GM21360 (cell line): ENCODE results near the gene DOK1.

Source experiments
- ATAC-seq: cut with Tn5 transposase; IDR thresholded peaks from one replicate; pipeline ENCODE4 v1.9.1; 2021; ENCODE audit warnings: mild to moderate bottlenecking, moderate library complexity; ENCODE audit not compliant: unreplicated experiment

The DOK1 gene

DNA sequence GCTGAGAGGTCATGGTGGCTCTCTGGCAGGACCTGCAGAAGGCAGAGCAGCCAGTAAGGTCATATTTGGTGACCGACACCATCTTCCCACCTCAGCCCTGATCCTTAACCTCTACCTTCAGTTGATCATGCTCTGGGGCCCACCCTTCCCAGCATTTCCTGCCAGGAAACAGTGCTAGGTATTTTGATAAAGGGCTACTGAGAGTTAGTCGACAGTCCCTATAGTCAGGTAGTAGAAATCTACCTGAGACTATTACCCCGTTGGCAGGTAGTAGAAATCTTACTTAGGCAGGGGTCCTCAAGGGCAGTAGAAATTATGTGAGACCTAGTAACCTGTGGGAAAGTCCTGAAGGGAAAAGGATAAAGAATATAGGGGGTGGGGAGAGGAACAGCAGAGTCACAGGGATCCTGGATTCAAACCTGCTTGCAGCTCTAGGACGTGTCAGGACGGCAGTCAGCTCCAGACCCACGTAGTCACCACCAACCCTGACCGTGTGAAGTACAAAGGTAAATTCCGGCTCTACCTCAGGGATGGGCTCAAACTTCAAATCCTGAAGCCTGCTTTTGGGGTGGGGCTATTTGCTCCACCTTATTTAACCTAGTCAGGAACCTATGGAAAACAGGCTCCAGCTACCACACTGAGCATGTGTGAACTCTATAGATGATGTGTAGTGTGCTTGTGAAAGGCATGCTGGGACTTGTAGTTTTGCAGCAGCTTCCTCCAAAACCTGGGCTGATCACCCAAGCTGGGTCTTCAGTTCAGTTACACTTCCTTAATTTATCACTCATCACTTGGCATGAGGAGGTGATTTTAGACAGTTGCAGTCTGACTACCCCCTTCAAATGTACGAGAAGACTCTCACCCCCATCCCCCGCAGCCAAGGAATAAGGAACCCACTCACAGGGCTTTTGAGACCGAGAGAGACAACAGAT is 28.5 kb upstream of the DOK1 start, which contains the start of gene DQX1:
DQX1 (minus strand) TSS at position 515 of the 932 bp plus-strand sequence; CDS start at position 13, 502 bp downstream.
- no peak for ATAC-seq

- ATAC-seq: no peak
Observed at GRCh38 chr2:74526649-74527230, 27.8 kb upstream of the DOK1 start.

GRCh38 chr2:74527741-74528140 is 26.8 kb upstream of the DOK1 start:
- no peak for ATAC-seq

DNA sequence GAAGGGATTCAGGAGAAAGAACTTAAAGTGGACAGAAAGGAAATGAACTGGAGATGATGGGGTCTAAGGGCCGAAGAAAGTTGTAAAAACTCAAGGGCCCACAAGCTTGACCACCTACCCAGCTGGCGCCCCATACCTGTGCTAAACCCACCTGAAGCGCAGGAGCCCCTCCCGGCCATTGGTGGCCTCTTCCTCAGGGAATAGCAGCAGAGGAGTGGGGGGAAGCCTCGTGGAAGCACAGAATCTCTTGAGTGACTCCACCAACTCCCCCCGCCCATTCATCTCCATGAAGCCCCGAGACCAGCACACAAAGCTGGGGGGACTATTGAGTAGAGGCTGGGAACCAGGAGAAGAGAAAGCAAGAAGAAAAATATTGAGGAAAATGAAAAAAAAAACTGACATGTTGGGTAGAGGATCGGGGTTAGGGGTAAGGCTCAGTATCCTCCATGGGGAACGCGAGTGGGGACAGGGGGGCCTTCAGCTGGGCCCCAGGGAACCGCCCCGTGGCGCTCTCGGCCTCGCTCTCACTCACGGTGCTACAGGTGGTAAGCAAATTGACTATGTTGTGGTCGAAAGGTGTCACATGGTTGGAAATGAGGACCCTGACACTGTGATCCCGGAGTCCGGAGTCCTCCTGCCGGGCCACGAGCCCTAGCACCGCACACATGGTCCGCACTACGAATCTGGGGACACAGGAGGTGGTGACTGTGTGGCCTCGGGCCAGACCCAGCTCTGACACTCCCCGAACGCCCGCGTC is 25.7 kb upstream of the DOK1 start:
- peak; percentile 4 for ATAC-seq

GRCh38 chr2:74529357-74530238 is 24.9 kb upstream of the DOK1 start, which contains the start of the genes AUP1 and HTRA2:
TSS of gene AUP1 (minus strand) at chr2:74529706. CDS start at chr2:74529629, 77 bp downstream.
TSS of gene HTRA2 (plus strand) at chr2:74529933. CDS start at chr2:74530007, 74 bp downstream.
- peak; percentile 71 for ATAC-seq

- ATAC-seq: peak; percentile 16
Observed at GRCh38 chr2:74530239-74531187, 24.0 kb upstream of the DOK1 start.

DNA sequence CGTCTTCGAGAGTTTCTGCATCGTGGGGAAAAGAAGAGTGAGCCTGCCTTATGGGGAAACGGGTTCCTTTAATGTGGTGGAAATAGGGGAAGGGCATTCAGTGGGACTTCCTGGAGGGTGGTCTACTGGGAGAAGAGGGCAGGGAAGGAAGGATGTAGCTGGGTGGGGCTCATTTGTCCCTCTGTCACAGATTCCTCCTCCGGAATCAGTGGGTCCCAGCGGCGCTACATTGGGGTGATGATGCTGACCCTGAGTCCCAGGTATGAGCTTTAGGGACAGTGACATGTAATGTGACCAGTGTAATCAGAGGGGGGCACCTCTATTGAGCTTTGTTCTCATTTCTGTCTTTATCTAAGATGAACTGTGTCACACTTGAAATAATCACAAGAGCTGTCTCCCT is 22.9 kb upstream of the DOK1 start:
- ATAC-seq: no peak

DNA sequence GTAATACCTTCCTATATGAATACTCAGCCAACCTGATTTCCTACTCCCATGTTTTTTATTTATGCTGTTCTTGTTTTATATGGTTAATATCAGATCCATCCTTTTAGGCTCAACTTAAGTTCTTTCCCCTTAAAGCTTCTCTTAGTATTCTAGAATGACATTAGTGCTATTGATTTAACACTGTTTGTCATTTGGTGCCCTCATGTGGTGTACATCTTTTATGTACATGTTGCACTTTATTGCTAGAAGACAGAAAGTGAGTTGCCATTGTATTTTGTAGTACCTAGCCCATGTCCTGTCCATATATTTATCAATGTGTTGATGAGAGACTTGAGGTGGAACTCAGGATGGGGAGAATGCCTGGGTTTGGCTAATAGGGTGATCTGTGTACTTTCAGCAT is 22.3 kb upstream of the DOK1 start:
- no peak for ATAC-seq

GRCh38 chr2:74533464-74533863 is 21.1 kb upstream of the DOK1 start:
- no peak for ATAC-seq

DNA sequence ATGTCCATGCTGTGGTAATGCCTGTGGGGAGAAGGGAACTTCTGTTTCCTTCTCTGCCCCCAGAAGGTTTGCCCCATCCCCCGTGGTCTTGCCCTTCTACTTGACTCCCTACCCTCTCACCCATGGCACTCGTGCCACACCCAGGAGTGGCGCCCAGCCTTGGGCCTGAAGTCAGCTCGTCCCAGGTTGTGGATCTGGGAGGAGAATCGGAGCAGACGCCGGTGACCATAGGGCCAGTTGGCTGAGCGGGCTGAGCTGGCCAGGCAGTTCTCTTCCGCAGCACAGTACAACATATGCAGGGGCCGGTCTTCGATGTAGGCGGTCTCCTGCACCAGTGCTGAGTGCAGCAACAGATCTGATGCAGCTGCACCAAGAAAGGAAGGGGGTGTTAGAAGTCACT is 20.1 kb upstream of the DOK1 start:
- ATAC-seq: no peak

GRCh38 chr2:74535440-74535965 is 19.0 kb upstream of the DOK1 start:
- ATAC-seq: no peak

DNA sequence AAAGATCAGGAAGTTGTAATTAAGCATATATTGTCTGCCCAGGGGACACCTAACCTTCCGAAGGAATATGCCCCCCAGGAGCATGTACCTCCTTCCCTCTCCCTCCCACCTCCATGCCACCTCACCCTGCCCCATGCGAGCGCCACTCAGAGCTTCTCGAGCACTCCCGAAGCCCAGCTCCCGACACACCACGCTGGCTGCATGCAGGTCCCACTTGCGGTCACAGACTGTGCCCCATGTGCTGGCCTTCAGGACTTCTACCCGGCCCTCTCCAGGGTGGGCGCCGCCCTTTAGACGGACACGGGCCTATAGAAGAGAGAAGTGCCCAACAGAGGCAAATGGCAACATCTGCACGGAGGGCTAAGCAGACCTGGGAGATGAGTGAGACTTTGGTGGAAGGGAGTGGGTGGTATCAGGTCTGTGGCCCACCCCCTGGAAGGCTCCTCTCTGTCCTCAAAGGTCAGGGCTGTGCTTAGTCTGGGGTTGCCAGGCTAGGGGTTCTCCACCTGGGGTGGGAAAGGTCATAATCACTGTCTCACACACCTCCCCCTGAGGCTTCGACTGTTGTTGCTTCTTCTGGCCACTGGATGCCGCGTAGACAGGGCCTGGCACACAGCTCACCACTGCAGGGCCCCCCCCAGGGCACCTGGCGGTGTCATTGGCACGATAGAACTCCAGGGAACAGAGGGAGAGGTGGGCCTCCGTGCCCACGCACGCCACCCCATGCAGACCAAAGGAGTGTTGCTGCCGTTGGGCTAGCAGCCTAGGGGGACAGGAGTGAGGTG is 18.2 kb upstream of the DOK1 start:
- no peak for ATAC-seq

- no peak for ATAC-seq
Observed at GRCh38 chr2:74537140-74537539, 17.4 kb upstream of the DOK1 start.

- ATAC-seq: no peak
Observed at GRCh38 chr2:74538881-74539339, 15.6 kb upstream of the DOK1 start.

GRCh38 chr2:74540291-74540690 is 14.2 kb upstream of the DOK1 start:
- ATAC-seq: no peak

DNA sequence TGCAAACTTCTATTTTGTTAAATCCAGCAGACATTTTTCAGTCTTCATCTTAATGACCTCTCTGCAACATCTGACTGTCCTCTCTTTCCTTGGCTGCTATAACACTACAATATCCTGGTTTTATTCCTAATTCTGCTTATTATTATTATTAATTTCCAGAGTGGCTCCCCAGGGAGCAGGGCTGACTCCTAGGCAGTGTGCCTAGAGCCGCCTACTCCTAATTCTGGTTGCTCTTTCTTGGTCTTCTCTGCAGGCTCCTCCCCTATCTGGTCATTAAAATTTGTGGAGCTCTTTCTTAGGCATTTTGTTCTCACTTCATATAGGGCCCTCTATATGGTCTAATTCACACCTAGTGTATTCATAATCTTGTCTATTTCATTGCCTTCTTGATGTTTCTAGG is 11.5 kb upstream of the DOK1 start:
- ATAC-seq: no peak

DNA sequence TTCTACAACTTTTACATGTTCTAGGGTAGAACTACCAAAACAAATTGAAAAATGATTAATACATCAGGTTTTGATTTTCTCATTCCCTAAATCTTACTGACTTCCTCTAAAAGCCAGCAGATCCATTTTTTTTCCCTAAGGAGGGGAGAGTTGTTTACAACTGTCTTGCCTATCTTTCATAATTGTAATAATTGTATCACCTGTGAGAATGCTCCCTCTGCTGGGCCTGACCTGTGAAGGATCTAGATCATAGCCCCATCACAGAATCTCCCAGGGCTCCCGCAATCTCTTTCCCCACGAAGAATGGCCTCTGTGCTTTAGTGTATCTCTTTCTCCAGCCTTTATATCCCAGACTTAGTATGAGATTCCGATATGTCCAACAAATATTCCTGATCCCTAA is 9.9 kb upstream of the DOK1 start:
- ATAC-seq: no peak

DNA sequence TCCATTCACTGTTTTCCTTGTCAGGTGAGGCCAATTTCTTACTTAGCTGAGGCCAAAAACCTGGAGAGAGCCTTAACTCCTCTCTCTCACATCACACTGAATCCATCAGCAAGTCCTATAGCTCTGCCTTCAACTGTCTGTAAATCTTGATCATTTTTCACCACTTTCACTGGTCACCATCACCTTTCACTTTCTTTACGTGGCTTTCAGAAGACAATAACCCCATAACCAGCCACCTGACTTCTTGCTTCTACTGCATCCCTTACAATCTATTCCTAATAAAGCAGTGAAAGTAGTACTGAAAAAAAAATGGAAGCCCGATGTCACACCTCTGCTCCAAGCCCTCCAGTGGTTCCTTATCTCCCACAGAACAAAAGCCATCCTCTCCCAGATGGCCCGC is 8.5 kb upstream of the DOK1 start:
- no peak for ATAC-seq
